Subcutaneous abdominal adipose tissue (tissue), 5 donors: ENCODE data around the gene CACYBP.

Experiments used
- H3K27ac ChIP-seq: one replicate; pipeline ENCODE4 v1.7.0; 2013; ENCODE audit warnings: low read depth, mild to moderate bottlenecking, inconsistent platforms, low read length, moderate library complexity
- H3K27me3 ChIP-seq, 5 donors: one replicate each; pipeline ENCODE4 v1.7.0; 2013; ENCODE audit warnings: low read length in 5 of 5, inconsistent platforms in 1 of 5; ENCODE audit not compliant: control insufficient read depth in 5 of 5, insufficient read depth in 4 of 5
- H3K36me3 ChIP-seq, 5 donors: one replicate each; pipeline ENCODE4 v1.7.0; 2013; ENCODE audit warnings: low read length in 5 of 5; ENCODE audit not compliant: control insufficient read depth in 5 of 5, insufficient read depth in 5 of 5
- H3K4me1 ChIP-seq, 5 donors: one replicate each; pipeline ENCODE4 v1.7.0; 2013; ENCODE audit warnings: low read length in 5 of 5, mild to moderate bottlenecking in 3 of 5, moderate library complexity in 1 of 5; ENCODE audit not compliant: control insufficient read depth in 5 of 5, insufficient read depth in 5 of 5
- H3K4me3 ChIP-seq, 5 donors: one replicate each; pipeline ENCODE4 v1.7.0; 2013; ENCODE audit warnings: low read length in 5 of 5, low read depth in 1 of 5
- H3K9ac ChIP-seq, 5 donors: one replicate each; pipeline ENCODE4 v1.7.0; 2013; ENCODE audit warnings: low read length in 5 of 5, mild to moderate bottlenecking in 4 of 5, moderate library complexity in 3 of 5
- H3K9me3 ChIP-seq, 5 donors: one replicate each; pipeline ENCODE4 v1.7.0; 2013; ENCODE audit warnings: low read length in 5 of 5; ENCODE audit not compliant: control insufficient read depth in 5 of 5
- donor health status: healthy.
- donor health status: healthy.
- donor health status: healthy.
- donor health status: healthy.
- donor health status: healthy.

CACYBP gene

DNA sequence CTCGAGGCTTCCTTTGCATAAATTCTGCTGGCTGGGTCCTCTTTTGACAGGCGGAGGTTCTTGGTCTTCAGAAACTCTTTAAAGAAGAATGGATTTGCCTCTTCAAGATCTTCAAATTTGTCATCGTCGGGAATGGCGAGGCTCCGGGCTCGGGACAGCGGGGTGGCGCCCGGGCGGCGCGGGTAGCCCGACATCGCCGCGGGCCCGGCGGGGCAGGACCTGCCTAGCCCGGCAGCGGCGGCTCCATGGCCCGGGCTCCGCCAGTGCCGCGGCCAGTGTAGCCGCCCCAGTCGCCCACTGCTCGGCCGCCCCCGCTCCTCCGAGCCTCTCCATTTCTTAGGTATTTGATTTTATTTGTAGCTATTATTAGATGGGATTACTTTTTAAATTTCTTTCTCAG, 45.8 kb downstream of the CACYBP start:
- Histone ChIP-seq H3K27me3 (no peaks in the 10 kb centered on the region), H3K36me3 (no peaks in the 10 kb centered on the region), H3K4me1 (no peaks in the 10 kb centered on the region), H3K27ac (no peak overlapping the region), H3K4me3 (no peak overlapping the region), H3K9me3 (no peaks in the 10 kb centered on the region), H3K9ac (no peak overlapping the region)

DNA sequence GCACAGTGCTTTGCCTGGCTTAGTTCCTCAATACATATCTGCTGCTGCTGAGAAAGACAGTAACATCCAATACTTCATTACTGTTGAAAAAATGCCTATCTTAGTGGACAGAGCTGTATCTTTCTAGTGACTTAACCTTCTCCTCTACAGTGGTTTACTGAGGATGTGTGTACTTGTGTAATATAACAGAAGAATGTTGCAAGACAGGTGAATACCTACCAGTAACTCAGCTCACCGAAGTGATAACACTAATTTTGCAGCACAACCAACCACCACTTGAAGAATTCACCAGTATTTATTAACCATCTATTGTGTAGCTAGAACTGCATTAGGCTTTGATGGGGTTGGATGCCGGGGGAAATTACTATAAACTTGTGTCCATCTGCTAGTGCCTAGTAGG, 51.2 kb downstream of the CACYBP start:
- Histone ChIP-seq H3K9ac (no peak overlapping the region), H3K4me1 (no peaks in the 10 kb centered on the region), H3K27me3 (no peaks in the 10 kb centered on the region), H3K9me3 (no peaks in the 10 kb centered on the region), H3K4me3 (no peak overlapping the region), H3K36me3 (no peaks in the 10 kb centered on the region), H3K27ac (no peak overlapping the region)

- H3K4me3 ChIP-seq: no peak overlapping the region
- no peaks in the 10 kb centered on the region for H3K27me3 ChIP-seq
- H3K9ac ChIP-seq: no peak overlapping the region
- H3K27ac ChIP-seq: no peak overlapping the region
- H3K4me1 ChIP-seq: no peaks in the 10 kb centered on the region
- H3K9me3 ChIP-seq: no peaks in the 10 kb centered on the region
- H3K36me3 ChIP-seq: no peaks in the 10 kb centered on the region
Observed at GRCh38 chr1:175054736-175055135, 55.0 kb downstream of the CACYBP start.
